Activated naive CD8-positive, alpha-beta T cell treated with anti-CD3 and anti-CD28 coated beads, Interleukin-2, amount 10 ng/mL, durations not matched to agents 7 days and 5 days (primary cell): ENCODE data around the gene FBXL2. TPM values are rescaled to one million over a fixed set of nuclear protein-coding genes. Genes with fewer than 3 reads are reported as not detected.

Experiments
- ATAC-seq: fragments of 150-1000 bp; cut with Tn5 transposase; one replicate; pipeline ENCODE4 v1.10.0; 2021; ENCODE audit warnings: low read depth, moderate library complexity
- POLR2A ChIA-PET: fragments of 350-600 bp; sonication (Branson Sonifier 250); formaldehyde crosslinking; loops from one replicate; lab custom pipeline; 2021; ENCODE audit warnings: antibody characterized with exemption; lab: Charles Lee
- DNase-seq: peaks from one replicate; pipeline ENCODE4 v3.0.0; 2021
- H3K27ac Mint-ChIP-seq: one replicate; pipeline ENCODE4 v1.8.0; 2022; ENCODE audit warnings: mild to moderate bottlenecking, mixed read lengths
- H3K27me3 Mint-ChIP-seq: one replicate; pipeline ENCODE4 v1.8.0; 2022; ENCODE audit warnings: mild to moderate bottlenecking, moderate library complexity, mixed read lengths
- H3K36me3 Mint-ChIP-seq: one replicate; pipeline ENCODE4 v1.8.0; 2021; ENCODE audit warnings: mild to moderate bottlenecking, mixed read lengths
- H3K4me1 Mint-ChIP-seq: one replicate; pipeline ENCODE4 v1.8.0; 2021; ENCODE audit warnings: mixed read lengths
- H3K4me3 Mint-ChIP-seq: one replicate; pipeline ENCODE4 v1.8.0; 2022; ENCODE audit warnings: mild to moderate bottlenecking, moderate library complexity, mixed read lengths
- H3K9me3 Mint-ChIP-seq: one replicate; pipeline ENCODE4 v1.8.0; 2021; ENCODE audit warnings: mixed read lengths
- total RNA-seq, 2 experiments: library from RNA; stranded (reverse); gene quantifications; one replicate each; pipeline ENCODE4 v1.2.3, GENCODE V29; 2021

The FBXL2 gene
- total RNA-seq, 2 experiments from 2014 or later: not detected

- no peak overlapping the region for H3K4me3 Mint-ChIP-seq
- H3K36me3 Mint-ChIP-seq: peaks cover 2% of the 10 kb centered on the region
- no peak overlapping the region for H3K27ac Mint-ChIP-seq
- no peak for DNase-seq
- H3K9me3 Mint-ChIP-seq: no peaks in the 10 kb centered on the region
- POLR2A ChIA-PET: no interaction called here
- H3K27me3 Mint-ChIP-seq: no peaks in the 10 kb centered on the region
- H3K4me1 Mint-ChIP-seq: no peaks in the 10 kb centered on the region
- ATAC-seq: no peak
Measured at GRCh38 chr3:33377931-33378330, 100.7 kb downstream of the FBXL2 start.

GRCh38 chr3:33380653-33381052 is 103.4 kb downstream of the FBXL2 start:
- peaks cover 7% of the 10 kb centered on the region for H3K4me1 Mint-ChIP-seq
- H3K36me3 Mint-ChIP-seq: peaks cover 2% of the 10 kb centered on the region
- DNase-seq: no peak
- no peak for ATAC-seq
- no peaks in the 10 kb centered on the region for H3K9me3 Mint-ChIP-seq
- no peak overlapping the region for H3K27ac Mint-ChIP-seq
- H3K27me3 Mint-ChIP-seq: no peaks in the 10 kb centered on the region
- POLR2A ChIA-PET: interaction anchor here (0.7 kb wide), 1 partner anchor 54 kb away, joined by 3 read pairs; no protein-coding TSS in a partner anchor
- H3K4me3 Mint-ChIP-seq: no peak overlapping the region

- ATAC-seq (no peak), DNase-seq (no peak)
- H3K36me3 Mint-ChIP-seq: peaks cover 7% of the 10 kb centered on the region
- POLR2A ChIA-PET: no interaction called here
- no peaks in the 10 kb centered on the region for H3K27me3 Mint-ChIP-seq
- H3K27ac Mint-ChIP-seq: peak overlapping the region; percentile 36
- H3K4me3 Mint-ChIP-seq: no peak overlapping the region
- peaks cover 15% of the 10 kb centered on the region for H3K4me1 Mint-ChIP-seq
- H3K9me3 Mint-ChIP-seq: no peaks in the 10 kb centered on the region
Measured at GRCh38 chr3:33383951-33384350, 106.7 kb downstream of the FBXL2 start.

- H3K4me1 Mint-ChIP-seq: peaks cover 15% of the 10 kb centered on the region
- POLR2A ChIA-PET: interaction anchor here (1.1 kb wide), 1 partner anchor 55 kb away, joined by 5 read pairs; no protein-coding TSS in a partner anchor
- peak; percentile 94 for ATAC-seq
- no peak overlapping the region for H3K4me3 Mint-ChIP-seq
- peak; percentile 54 for DNase-seq
- peak overlapping the region; percentile 27 for H3K27ac Mint-ChIP-seq
- no peaks in the 10 kb centered on the region for H3K27me3 Mint-ChIP-seq
- peaks cover 13% of the 10 kb centered on the region for H3K36me3 Mint-ChIP-seq
- H3K9me3 Mint-ChIP-seq: no peaks in the 10 kb centered on the region
Measured at GRCh38 chr3:33385423-33385822, 108.2 kb downstream of the FBXL2 start.

GRCh38 chr3:33386631-33387030 is 109.4 kb downstream of the FBXL2 start:
- H3K27me3 Mint-ChIP-seq: no peaks in the 10 kb centered on the region
- H3K27ac Mint-ChIP-seq: peak overlapping the region; percentile 21
- DNase-seq: no peak
- POLR2A ChIA-PET: no interaction called here
- H3K36me3 Mint-ChIP-seq: peaks cover 16% of the 10 kb centered on the region
- H3K9me3 Mint-ChIP-seq: no peaks in the 10 kb centered on the region
- no peak for ATAC-seq
- H3K4me3 Mint-ChIP-seq: no peak overlapping the region
- H3K4me1 Mint-ChIP-seq: peaks cover 19% of the 10 kb centered on the region

- H3K4me1 Mint-ChIP-seq: peaks cover 25% of the 10 kb centered on the region
- H3K27me3 Mint-ChIP-seq: no peaks in the 10 kb centered on the region
- no peak overlapping the region for H3K4me3 Mint-ChIP-seq
- no peak overlapping the region for H3K27ac Mint-ChIP-seq
- no peaks in the 10 kb centered on the region for H3K9me3 Mint-ChIP-seq
- POLR2A ChIA-PET: no interaction called here
- ATAC-seq (no peak), DNase-seq (no peak)
- H3K36me3 Mint-ChIP-seq: peaks cover 28% of the 10 kb centered on the region
Measured at GRCh38 chr3:33388374-33389100, 111.3 kb downstream of the FBXL2 start.

- no peaks in the 10 kb centered on the region for H3K27me3 Mint-ChIP-seq
- DNase-seq (no peak), ATAC-seq (no peak)
- peaks cover 25% of the 10 kb centered on the region for H3K4me1 Mint-ChIP-seq
- H3K27ac Mint-ChIP-seq: peak overlapping the region; percentile 6
- H3K9me3 Mint-ChIP-seq: no peaks in the 10 kb centered on the region
- H3K4me3 Mint-ChIP-seq: no peak overlapping the region
- POLR2A ChIA-PET: no interaction called here
- H3K36me3 Mint-ChIP-seq: peaks cover 28% of the 10 kb centered on the region
Measured at GRCh38 chr3:33389908-33390307, 112.7 kb downstream of the FBXL2 start.

- H3K4me1 Mint-ChIP-seq: peaks cover 13% of the 10 kb centered on the region
- ATAC-seq: no peak
- H3K27me3 Mint-ChIP-seq: no peaks in the 10 kb centered on the region
- H3K36me3 Mint-ChIP-seq: peaks cover 35% of the 10 kb centered on the region
- no peaks in the 10 kb centered on the region for H3K9me3 Mint-ChIP-seq
- no peak overlapping the region for H3K4me3 Mint-ChIP-seq
- peak overlapping the region; percentile 60 for H3K27ac Mint-ChIP-seq
- DNase-seq: no peak
- POLR2A ChIA-PET: no interaction called here
Measured at GRCh38 chr3:33391255-33391995, 114.2 kb downstream of the FBXL2 start.

GRCh38 chr3:33392144-33392543 is 114.9 kb downstream of the FBXL2 start:
- POLR2A ChIA-PET: no interaction called here
- H3K4me3 Mint-ChIP-seq: no peak overlapping the region
- ATAC-seq: no peak
- H3K4me1 Mint-ChIP-seq: peaks cover 11% of the 10 kb centered on the region
- DNase-seq: no peak
- H3K9me3 Mint-ChIP-seq: no peaks in the 10 kb centered on the region
- H3K36me3 Mint-ChIP-seq: peaks cover 36% of the 10 kb centered on the region
- H3K27me3 Mint-ChIP-seq: no peaks in the 10 kb centered on the region
- peak overlapping the region; percentile 24 for H3K27ac Mint-ChIP-seq

- no peak for ATAC-seq
- no peaks in the 10 kb centered on the region for H3K9me3 Mint-ChIP-seq
- H3K4me3 Mint-ChIP-seq: no peak overlapping the region
- POLR2A ChIA-PET: no interaction called here
- H3K27me3 Mint-ChIP-seq: no peaks in the 10 kb centered on the region
- DNase-seq: no peak
- peaks cover 11% of the 10 kb centered on the region for H3K4me1 Mint-ChIP-seq
- peaks cover 36% of the 10 kb centered on the region for H3K36me3 Mint-ChIP-seq
- no peak overlapping the region for H3K27ac Mint-ChIP-seq
Measured at GRCh38 chr3:33392703-33393125, 115.5 kb downstream of the FBXL2 start.

- H3K4me1 Mint-ChIP-seq: peaks cover 11% of the 10 kb centered on the region
- no peak overlapping the region for H3K27ac Mint-ChIP-seq
- POLR2A ChIA-PET: no interaction called here
- no peaks in the 10 kb centered on the region for H3K27me3 Mint-ChIP-seq
- no peak overlapping the region for H3K4me3 Mint-ChIP-seq
- H3K9me3 Mint-ChIP-seq: no peaks in the 10 kb centered on the region
- H3K36me3 Mint-ChIP-seq: peaks cover 40% of the 10 kb centered on the region
- no peak for ATAC-seq
- no peak for DNase-seq
Measured at GRCh38 chr3:33394403-33395054, 117.3 kb downstream of the FBXL2 start.

- POLR2A ChIA-PET: interaction anchor here (0.7 kb wide), 1 partner anchor 149 kb away, joined by 8 read pairs; no protein-coding TSS in a partner anchor
- Mint-ChIP-seq H3K36me3 (peaks cover 38% of the 10 kb centered on the region), H3K27me3 (no peaks in the 10 kb centered on the region), H3K4me1 (peaks cover 11% of the 10 kb centered on the region), H3K27ac (no peak overlapping the region), H3K9me3 (no peaks in the 10 kb centered on the region), H3K4me3 (no peak overlapping the region)
- ATAC-seq (no peak), DNase-seq (no peak)
Measured at GRCh38 chr3:33395900-33396299, 118.7 kb downstream of the FBXL2 start.

- Mint-ChIP-seq H3K4me3 (no peak overlapping the region), H3K27me3 (no peaks in the 10 kb centered on the region), H3K9me3 (no peaks in the 10 kb centered on the region), H3K4me1 (no peaks in the 10 kb centered on the region), H3K27ac (no peak overlapping the region), H3K36me3 (peaks cover 26% of the 10 kb centered on the region)
- no peak for ATAC-seq
- POLR2A ChIA-PET: no interaction called here
- DNase-seq: no peak
Measured at GRCh38 chr3:33398410-33398809, 121.2 kb downstream of the FBXL2 start.
